Myocyte (in vitro differentiated cells): ENCODE data around the gene KAT2B. TPM values are rescaled to one million over a fixed set of nuclear protein-coding genes. Genes with fewer than 3 reads are reported as not detected.

Experiments used
- microRNA-seq: library from miRNA; unstranded; fragments of <30 nt; microRNA quantifications from one replicate; pipeline ENCODE4, GENCODE V29; 2016
- total RNA-seq: library from RNA; depleted of rRNA; stranded (reverse); fragments of >200 nt; gene quantifications from 2 replicates; pipeline ENCODE4 v1.2.3, GENCODE V29; 2014

KAT2B gene
- total RNA-seq, 1 donor from 2014 or later = 25.3 TPM

Small RNA genes lying within 50 kb of the gene (microRNA-seq; reads per million reads assigned to microRNA genes)
- not detected for gene MIR3135A

Other genes starting within 250 kb of the KAT2B start
- gene EFHB, start 106.2 kb upstream of the KAT2B start, total RNA-seq = 1.1 TPM in 1 of 2 replicates, not detected in the other
- gene RAB5A, start 93.3 kb upstream of the KAT2B start, total RNA-seq = 58.1 and 58.5 TPM in 2 replicates
- not detected in 2 replicates for gene PP2D1, start 28.2 kb upstream of the KAT2B start, total RNA-seq
- gene SGO1, start 145.8 kb downstream of the KAT2B start, total RNA-seq = 0.05 and 0.51 TPM in 2 replicates